H1 (cell line): ENCODE data around the gene DHCR7. TPM values are rescaled to one million over a fixed set of nuclear protein-coding genes. Genes with fewer than 3 reads are reported as not detected.

ENCODE experiments used
- CTCF ChIA-PET: fragments of 300-600 bp; sonication (Branson Sonifier 250); formaldehyde crosslinking; loops from one replicate; lab custom pipeline; 2021; ENCODE audit not compliant: partially characterized antibody; lab: Charles Lee
- POLR2A ChIA-PET: fragments of 300-600 bp; sonication (Branson Sonifier 250); formaldehyde crosslinking; loops from one replicate; lab custom pipeline; 2021; ENCODE audit warnings: inconsistent platforms; ENCODE audit not compliant: partially characterized antibody; lab: Charles Lee
- DNase-seq, 2 experiments: peaks; one replicate each; pipeline versions ENCODE4 v3.0.0 to v3.0.0-alpha.2; 2010 to 2022; ENCODE audit warnings: low spot score in 2 of 2, low read depth in 1 of 2, mixed read lengths in 1 of 2
- FAIRE-seq: peaks from 2 replicates; lab custom pipeline; 2011; peaks lifted over from hg19 to GRCh38; lab: Jason Lieb, UNC
- H2AFZ ChIP-seq: 2 replicates; pipeline ENCODE4 v1.8.1; 2012; ENCODE audit warnings: low read length, inconsistent platforms
- H2AK5ac ChIP-seq: 2 replicates; pipeline ENCODE4 v1.6.1; 2013; ENCODE audit warnings: low read depth, low read length
- H2BK120ac ChIP-seq: replicated peaks from 2 replicates; pipeline ENCODE3; 2013; ENCODE audit warnings: low read depth, low read length, inconsistent platforms
- H2BK12ac ChIP-seq: 2 replicates; pipeline ENCODE4 v1.6.1; 2013; ENCODE audit warnings: low read depth, low read length
- H2BK15ac ChIP-seq: 2 replicates; pipeline ENCODE4 v1.6.1; 2013; ENCODE audit warnings: low read length
- H2BK20ac ChIP-seq: 2 replicates; pipeline ENCODE4 v1.6.1; 2013; ENCODE audit warnings: low read length
- H2BK5ac ChIP-seq: 2 replicates; pipeline ENCODE4 v1.6.1; 2013; ENCODE audit warnings: low read depth, low read length
- H3K14ac ChIP-seq: 2 replicates; pipeline ENCODE4 v1.6.1; 2013; ENCODE audit warnings: inconsistent platforms; ENCODE audit not compliant: insufficient read length
- H3K18ac ChIP-seq: 2 replicates; pipeline ENCODE4 v1.6.1; 2013; ENCODE audit warnings: low read length; ENCODE audit errors: extremely low read depth
- H3K23ac ChIP-seq: 2 replicates; pipeline ENCODE4 v1.6.1; 2013; ENCODE audit warnings: inconsistent platforms; ENCODE audit not compliant: insufficient read length
- H3K23me2 ChIP-seq: 2 replicates; pipeline ENCODE4 v1.6.1; 2013; ENCODE audit warnings: low read depth, low read length
- H3K27ac ChIP-seq: 2 replicates; pipeline ENCODE4 v1.6.1; 2011; ENCODE audit warnings: low read depth, low read length, inconsistent platforms
- H3K27me3 ChIP-seq, 4 experiments: replicated peaks in 1 of 4; 1 replicate in 1 of 4; 2 replicates in 3 of 4; pipeline versions ENCODE4 v1.6.1 to v1.8.1; 2011 to 2013; ENCODE audit warnings: low read length in 3 of 4, mild to moderate bottlenecking in 3 of 4, inconsistent platforms in 2 of 4, mixed read lengths in 2 of 4, moderate library complexity in 1 of 4; ENCODE audit not compliant: control insufficient read depth in 3 of 4, insufficient read depth in 3 of 4; ENCODE audit errors: extremely low read depth in 1 of 4
- H3K36me3 ChIP-seq, 4 experiments: 2 replicates each; pipeline versions ENCODE4 v1.6.1 to v1.8.1; 2011 to 2013; ENCODE audit warnings: mild to moderate bottlenecking in 4 of 4, low read length in 3 of 4, moderate library complexity in 2 of 4, control low read depth in 1 of 4, inconsistent platforms in 1 of 4; ENCODE audit not compliant: insufficient read depth in 4 of 4, control insufficient read depth in 2 of 4
- H3K4ac ChIP-seq: replicated peaks from 2 replicates; pipeline ENCODE3; 2013; ENCODE audit warnings: low read length, low read depth, mixed read lengths, inconsistent platforms; ENCODE audit not compliant: insufficient read length
- H3K4me1 ChIP-seq, 4 experiments: replicated peaks in 1 of 4; 1 replicate in 1 of 4; 2 replicates in 3 of 4; pipeline versions ENCODE4 v1.6.1 to v1.8.1; 2011 to 2013; ENCODE audit warnings: low read length in 3 of 4, inconsistent platforms in 2 of 4, mixed read lengths in 1 of 4; ENCODE audit not compliant: insufficient read depth in 4 of 4, control insufficient read depth in 3 of 4
- H3K4me2 ChIP-seq, 2 experiments: 2 replicates each; pipeline versions ENCODE4 v1.6.1 to v1.8.1; 2011 to 2013; ENCODE audit warnings: low read depth in 2 of 2, low read length in 2 of 2, control low read depth in 1 of 2, inconsistent platforms in 1 of 2, mild to moderate bottlenecking in 1 of 2; ENCODE audit not compliant: insufficient read depth in 1 of 2
- H3K4me3 ChIP-seq, 4 experiments: fragments of 200-600, 300-600 bp in 1 of 4; sonication (generic), shearing (Covaris generic), sonication (Bioruptor Twin) in 1 of 4; 2 replicates each; pipeline versions ENCODE4 v1.5.1 to v1.8.1; 2011 to 2016; ENCODE audit warnings: low read length in 4 of 4, low read depth in 3 of 4, control low read depth in 2 of 4, inconsistent platforms in 2 of 4, mild to moderate bottlenecking in 2 of 4, mixed read lengths in 1 of 4, moderate library complexity in 1 of 4; ENCODE audit not compliant: insufficient read depth in 2 of 4; ENCODE audit errors: extremely low read depth in 1 of 4
- H3K56ac ChIP-seq: replicated peaks from 2 replicates; pipeline ENCODE3; 2013; ENCODE audit warnings: low read depth, mild to moderate bottlenecking, mixed read lengths, low read length, inconsistent platforms; ENCODE audit not compliant: insufficient read length
- H3K79me1 ChIP-seq: 2 replicates; pipeline ENCODE4 v1.6.1; 2013; ENCODE audit warnings: low read depth, low read length, control low read depth
- H3K79me2 ChIP-seq, 2 experiments: 2 replicates each; pipeline versions ENCODE4 v1.6.1 to v1.8.1; 2012 to 2013; ENCODE audit warnings: low read length in 2 of 2, mild to moderate bottlenecking in 2 of 2, inconsistent platforms in 1 of 2; ENCODE audit not compliant: insufficient read depth in 2 of 2, control insufficient read depth in 1 of 2
- H3K9ac ChIP-seq, 4 experiments: replicated peaks in 1 of 4; 1 replicate in 1 of 4; 2 replicates in 3 of 4; pipeline versions ENCODE4 v1.6.1 to v1.8.1; 2011 to 2013; ENCODE audit warnings: low read depth in 3 of 4, low read length in 3 of 4, control low read depth in 2 of 4, mild to moderate bottlenecking in 2 of 4, moderate library complexity in 2 of 4, inconsistent platforms in 1 of 4; ENCODE audit errors: extremely low read depth in 1 of 4
- H3K9me3 ChIP-seq, 2 experiments: 2 replicates each; pipeline versions ENCODE4 v1.6.1 to v1.8.1; 2012 to 2013; ENCODE audit warnings: mild to moderate bottlenecking in 2 of 2, moderate library complexity in 2 of 2, control low read depth in 1 of 2, inconsistent platforms in 1 of 2, low read depth in 1 of 2, low read length in 1 of 2, mixed read lengths in 1 of 2; ENCODE audit not compliant: insufficient read depth in 2 of 2
- H4K20me1 ChIP-seq, 2 experiments: replicated peaks in 1 of 2; 2 replicates each; pipeline versions ENCODE3 to v1.8.1; 2011 to 2013; ENCODE audit warnings: inconsistent platforms in 2 of 2, low read length in 2 of 2, mild to moderate bottlenecking in 1 of 2; ENCODE audit not compliant: insufficient read depth in 2 of 2, control insufficient read depth in 1 of 2
- H4K5ac ChIP-seq: 2 replicates; pipeline ENCODE4 v1.6.1; 2013; ENCODE audit warnings: low read length, low read depth, mixed read lengths, inconsistent platforms; ENCODE audit not compliant: insufficient read length
- H4K8ac ChIP-seq: 2 replicates; pipeline ENCODE4 v1.8.0; 2013; ENCODE audit warnings: mild to moderate bottlenecking, moderate library complexity, low read length, inconsistent platforms; ENCODE audit not compliant: insufficient read depth; ENCODE audit errors: extremely low read depth
- H4K91ac ChIP-seq: replicated peaks from 2 replicates; pipeline ENCODE3; 2013; ENCODE audit warnings: low read length, mixed read lengths, inconsistent platforms; ENCODE audit not compliant: insufficient read length
- ASH2L ChIP-seq: fragments of 200-600, 300-600 bp; sonication (generic); IDR thresholded peaks from one replicate; pipeline ENCODE4 v1.7.1; 2017; ENCODE audit warnings: low read length
- ATF2 ChIP-seq: IDR thresholded peaks from 2 replicates; pipeline ENCODE4 v1.6.1; 2012; ENCODE audit warnings: low read length, inconsistent platforms
- CBX5 ChIP-seq: fragments of 300-800, 300-1000 bp; sonication (generic); IDR thresholded peaks from 2 replicates; pipeline ENCODE4 v1.7.1; 2016; ENCODE audit warnings: antibody characterized with exemption, low read length, low read depth
- CREB1 ChIP-seq: IDR thresholded peaks from 2 replicates; pipeline ENCODE4 v1.6.1; 2012; ENCODE audit warnings: inconsistent platforms
- FOSL1 ChIP-seq: IDR thresholded peaks from 2 replicates; pipeline ENCODE4 v1.6.1; 2011; ENCODE audit warnings: mild to moderate bottlenecking, low read depth, low read length, moderate library complexity; ENCODE audit not compliant: insufficient read depth
- HDAC2 ChIP-seq, 2 experiments: fragments of 300-600 bp in 1 of 2; sonication (generic) in 1 of 2; IDR thresholded peaks; 2 replicates each; pipeline ENCODE4 v1.6.1; 2011 to 2012; ENCODE audit warnings: low read depth in 2 of 2, low read length in 2 of 2, mild to moderate bottlenecking in 2 of 2, moderate library complexity in 2 of 2, borderline replicate concordance in 1 of 2, inconsistent platforms in 1 of 2
- NANOG ChIP-seq: IDR thresholded peaks from 2 replicates; pipeline ENCODE4 v1.6.1; 2011; ENCODE audit warnings: low read length, low read depth, mild to moderate bottlenecking, inconsistent platforms; ENCODE audit not compliant: insufficient read depth, poor library complexity, severe bottlenecking
- PHF8 ChIP-seq: fragments of 200-600 bp; sonication (generic); conservative IDR thresholded peaks from 2 replicates; pipeline ENCODE4 v1.7.1; 2012; ENCODE audit warnings: low read depth, mild to moderate bottlenecking, inconsistent platforms, low read length, moderate library complexity
- RBBP5 ChIP-seq: IDR thresholded peaks from 2 replicates; pipeline ENCODE4 v1.7.1; 2012; ENCODE audit warnings: low read depth, mild to moderate bottlenecking, inconsistent platforms, low read length, moderate library complexity, borderline replicate concordance
- RFX5 ChIP-seq: IDR thresholded peaks from 2 replicates; pipeline ENCODE4 v1.6.1; 2011; ENCODE audit warnings: low read depth, low read length, improper control_type of control experiment, borderline replicate concordance
- SIRT6 ChIP-seq: IDR thresholded peaks from one replicate; pipeline ENCODE4 v1.7.1; 2012; ENCODE audit warnings: low read length, inconsistent platforms
- SRF ChIP-seq: IDR thresholded peaks from 2 replicates; pipeline ENCODE4 v1.6.1; 2011; ENCODE audit warnings: mild to moderate bottlenecking, low read depth, low read length, moderate library complexity
- WGBS, 2 experiments: shearing (Covaris generic) in 1 of 2; methylation state at CpG; one replicate each; pipeline versions ENCODE4 v1.1.6 to v1.1.7; 2013 to 2015; ENCODE audit warnings: low lambda C conversion rate in 2 of 2, mixed read lengths in 2 of 2, inconsistent platforms in 1 of 2, low coverage in 1 of 2, missing lambda C conversion rate in 1 of 2; ENCODE audit not compliant: insufficient replicate concordance in 2 of 2, insufficient coverage in 1 of 2, insufficient read length in 1 of 2; ENCODE audit errors: extremely low coverage in 1 of 2, missing lambda C conversion rate in 1 of 2; 5-methylcytosine and 5-hydroxymethylcytosine counted together
- polyA plus RNA-seq, 7 experiments: library from polyadenylated mRNA; depleted of rRNA in 3 of 7; stranded (reverse) in 5 of 7; unstranded in 2 of 7; fragments of >200 nt in 5 of 7; fragments of 200-250 nt in 2 of 7; gene quantifications; 1 replicate in 5 of 7; 2 replicates in 1 of 7; 4 replicates in 1 of 7; pipeline versions ENCODE4 v1.2.1 to v1.2.3, GENCODE V29; 2011 to 2013; ENCODE audit warnings: missing spikeins in 2 of 7, mixed read lengths in 2 of 7
- total RNA-seq: library from RNA; stranded (reverse); fragmentation: NEBNext Ultra II Directional; extraction: Animal tissue kit (Norgen Biotek cat#: 25700); gene quantifications from 2 replicates; pipeline ENCODE4 v1.2.1, GENCODE V29; 2021

The DHCR7 gene
- total and polyA plus RNA-seq, 2 of the 8 experiments (the other 6 are each of a cell fraction or from before 2014, with no cell fraction given) = 144 to 157 TPM

GRCh38 chr11:71395774-71396173 is 52.4 kb downstream of the DHCR7 start:
- no peak overlapping the region for H3K9ac ChIP-seq
- H3K79me2 ChIP-seq = no peaks in the 10 kb centered on the region
- H4K5ac ChIP-seq = no peak overlapping the region
- H3K4me2 ChIP-seq = no peak overlapping the region
- H3K4me1 ChIP-seq = no peaks in the 10 kb centered on the region
- H2BK20ac ChIP-seq = no peak overlapping the region
- no peak overlapping the region for H3K4ac ChIP-seq
- H2AK5ac ChIP-seq = no peak overlapping the region
- no peak overlapping the region for H3K56ac ChIP-seq
- H2BK12ac ChIP-seq = no peak overlapping the region
- H2BK5ac ChIP-seq = no peak overlapping the region
- H3K79me1 ChIP-seq = no peaks in the 10 kb centered on the region
- DNase-seq (no peak), FAIRE-seq (no peak)
- peaks cover 3% of the 10 kb centered on the region; the same call in 1 of the 2 replicates for H3K23me2 ChIP-seq
- no peak overlapping the region for H4K91ac ChIP-seq
- H3K27ac ChIP-seq = no peak overlapping the region
- 88% methylated on average over 7 of the region's 7 CpGs; no CpG with 5 or more reads in 1 of the 2 experiments for WGBS, 2 experiments
- H3K18ac ChIP-seq = no peak overlapping the region
- H2BK120ac ChIP-seq = no peak overlapping the region
- POLR2A ChIA-PET = no interaction called here
- H2BK15ac ChIP-seq = no peak overlapping the region
- no peak overlapping the region for H4K8ac ChIP-seq
- no peak overlapping the region for H3K14ac ChIP-seq
- peaks cover 0 to 2% of the 10 kb centered on the region in 2 experiments for H4K20me1 ChIP-seq
- H3K36me3 ChIP-seq = no peaks in the 10 kb centered on the region
- H3K4me3 ChIP-seq = no peak overlapping the region
- H3K23ac ChIP-seq = no peak overlapping the region
- H3K9me3 ChIP-seq = no peaks in the 10 kb centered on the region
- no peak for TF ChIP-seq ASH2L
- TF ChIP-seq HDAC2 (IDR thresholded peaks at IDR 0.05; ENCODE audit: borderline replicate concordance in 1 of 2, low read depth in 2 of 2, low read length in 2 of 2) = no peak
- TF ChIP-seq RBBP5 = no peak
- no peak for TF ChIP-seq SRF
- no peak for TF ChIP-seq ATF2
- TF ChIP-seq NANOG = no peak
- TF ChIP-seq CREB1 = no peak
- TF ChIP-seq FOSL1 = no peak
- TF ChIP-seq SIRT6 = no peak
- TF ChIP-seq RFX5 = no peak
- TF ChIP-seq CBX5 = no peak
- TF ChIP-seq PHF8 = no peak
- no peak overlapping the region for H2AFZ ChIP-seq
- H3K27me3 ChIP-seq = peaks cover 0 to 4% (median 1%) of the 10 kb centered on the region in 4 experiments; a peak in 2 of 7 replicates
- CTCF ChIA-PET = no interaction called here
